Calu3 (cell line): ENCODE results near the gene MICOS13. TPM values are rescaled to one million over a fixed set of nuclear protein-coding genes. Genes with fewer than 3 reads are reported as not detected.

Source experiments
- BruUV-seq: library from RNA; stranded (reverse); fragments of 400-500 nt; replicated peaks from 2 replicates; lab custom pipeline; 2021; lab: Mats Ljungman, UMichigan
- CTCF ChIA-PET: fragments of 300-600 bp; sonication (Branson Sonifier 250); formaldehyde crosslinking; loops from one replicate; lab custom pipeline; 2022; ENCODE audit warnings: antibody characterized with exemption; lab: Charles Lee
- DNase-seq: peaks from one replicate; pipeline ENCODE4 v3.0.0; 2022
- H3K27ac Mint-ChIP-seq: one replicate; pipeline ENCODE4 v1.8.0; 2022; ENCODE audit warnings: mixed read lengths; ENCODE audit not compliant: unreplicated experiment
- H3K27me3 Mint-ChIP-seq: one replicate; pipeline ENCODE4 v1.8.0; 2022; ENCODE audit warnings: mixed read lengths; ENCODE audit not compliant: unreplicated experiment
- H3K36me3 Mint-ChIP-seq: one replicate; pipeline ENCODE4 v1.8.0; 2022; ENCODE audit warnings: mild to moderate bottlenecking, moderate library complexity, mixed read lengths; ENCODE audit not compliant: insufficient read depth, unreplicated experiment
- H3K4me1 Mint-ChIP-seq: one replicate; pipeline ENCODE4 v1.8.0; 2022; ENCODE audit warnings: mild to moderate bottlenecking, low read depth, mixed read lengths; ENCODE audit not compliant: unreplicated experiment
- H3K4me3 Mint-ChIP-seq: one replicate; pipeline ENCODE4 v1.8.0; 2022; ENCODE audit warnings: mild to moderate bottlenecking, low read depth, moderate library complexity, mixed read lengths; ENCODE audit not compliant: unreplicated experiment
- H3K9me3 Mint-ChIP-seq: one replicate; pipeline ENCODE4 v1.8.0; 2022; ENCODE audit warnings: low read depth, mixed read lengths; ENCODE audit not compliant: unreplicated experiment
- intact Hi-C: fragments of 100-400 bp; cut with micrococcal nuclease; formaldehyde crosslinking; loops from one replicate; pipeline ENCODE4 v1.10.0; 2022; ENCODE audit not compliant: unreplicated experiment
- total RNA-seq: library from RNA; stranded (reverse); gene quantifications from 2 replicates; pipeline ENCODE4 v1.2.3, GENCODE V29; 2022
- TF ChIP-seq, protein P1 (sequence below): fragments of 200-600 bp; IDR thresholded peaks from one replicate; pipeline ENCODE4 v1.8.0; 2022; ENCODE audit warnings: antibody characterized with exemption; ENCODE audit not compliant: unreplicated experiment

Gene MICOS13
- total RNA-seq, 1 experiment from 2014 or later, result 37.9 TPM

DNA sequence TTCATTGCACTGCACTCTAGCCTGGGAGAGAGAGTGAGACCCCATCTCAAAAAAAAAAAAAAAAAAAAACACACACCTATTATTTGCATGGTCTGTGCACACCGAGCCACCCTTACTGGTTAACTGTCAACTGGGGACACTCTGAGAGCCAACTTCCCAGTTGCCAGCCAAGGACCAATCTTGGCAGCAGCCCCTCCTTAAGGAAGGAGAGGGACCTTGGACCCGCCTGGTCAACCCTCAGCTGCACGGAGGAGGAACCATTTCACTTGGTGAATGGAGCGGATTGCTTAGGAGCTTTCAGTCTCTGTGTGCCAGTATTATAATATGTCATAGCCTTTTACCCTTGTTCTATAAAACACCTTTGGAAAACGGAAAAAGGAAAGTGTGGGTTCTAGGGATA lies 24.9 kb downstream of the MICOS13 start:
- no peak for DNase-seq
- H3K4me3 Mint-ChIP-seq, result no peak overlapping the region
- CTCF ChIA-PET, result no interaction called here
- intact Hi-C loops, result no loop called here
- H3K9me3 Mint-ChIP-seq, result no peaks in the 10 kb centered on the region
- no TSS peak for BruUV-seq
- TF ChIP-seq, protein P1, sequence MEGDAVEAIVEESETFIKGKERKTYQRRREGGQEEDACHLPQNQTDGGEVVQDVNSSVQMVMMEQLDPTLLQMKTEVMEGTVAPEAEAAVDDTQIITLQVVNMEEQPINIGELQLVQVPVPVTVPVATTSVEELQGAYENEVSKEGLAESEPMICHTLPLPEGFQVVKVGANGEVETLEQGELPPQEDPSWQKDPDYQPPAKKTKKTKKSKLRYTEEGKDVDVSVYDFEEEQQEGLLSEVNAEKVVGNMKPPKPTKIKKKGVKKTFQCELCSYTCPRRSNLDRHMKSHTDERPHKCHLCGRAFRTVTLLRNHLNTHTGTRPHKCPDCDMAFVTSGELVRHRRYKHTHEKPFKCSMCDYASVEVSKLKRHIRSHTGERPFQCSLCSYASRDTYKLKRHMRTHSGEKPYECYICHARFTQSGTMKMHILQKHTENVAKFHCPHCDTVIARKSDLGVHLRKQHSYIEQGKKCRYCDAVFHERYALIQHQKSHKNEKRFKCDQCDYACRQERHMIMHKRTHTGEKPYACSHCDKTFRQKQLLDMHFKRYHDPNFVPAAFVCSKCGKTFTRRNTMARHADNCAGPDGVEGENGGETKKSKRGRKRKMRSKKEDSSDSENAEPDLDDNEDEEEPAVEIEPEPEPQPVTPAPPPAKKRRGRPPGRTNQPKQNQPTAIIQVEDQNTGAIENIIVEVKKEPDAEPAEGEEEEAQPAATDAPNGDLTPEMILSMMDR, result no peak
- H3K36me3 Mint-ChIP-seq, result peaks cover 55% of the 10 kb centered on the region
- no peaks in the 10 kb centered on the region for H3K27me3 Mint-ChIP-seq
- H3K4me1 Mint-ChIP-seq, result no peaks in the 10 kb centered on the region
- no peak overlapping the region for H3K27ac Mint-ChIP-seq

DNA sequence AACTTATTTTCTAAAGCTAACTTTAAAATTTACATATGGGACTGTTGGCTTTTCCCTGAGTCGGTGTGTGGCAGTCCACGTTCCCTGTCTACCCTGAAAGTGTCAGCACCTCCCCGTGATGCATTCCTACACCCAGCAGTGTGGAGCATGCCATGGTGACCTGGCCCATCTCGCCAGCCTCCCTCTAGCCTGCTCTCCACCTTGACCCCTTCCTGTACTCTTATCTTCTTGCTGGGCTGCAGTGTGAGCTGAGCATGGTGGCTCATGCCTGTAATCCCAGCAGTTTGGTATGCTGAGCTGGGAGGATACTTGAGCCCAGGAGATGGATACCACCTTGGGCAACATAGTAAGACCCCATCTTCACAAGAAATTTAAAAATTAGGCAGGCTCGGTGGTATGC lies 25.4 kb downstream of the MICOS13 start:
- Mint-ChIP-seq H3K4me3 (no peak overlapping the region), H3K9me3 (no peaks in the 10 kb centered on the region), H3K36me3 (peaks cover 57% of the 10 kb centered on the region), H3K4me1 (no peaks in the 10 kb centered on the region), H3K27me3 (no peaks in the 10 kb centered on the region), H3K27ac (no peak overlapping the region)
- BruUV-seq, result no TSS peak
- TF ChIP-seq, protein P1, result no peak
- CTCF ChIA-PET, result no interaction called here
- no peak for DNase-seq
- intact Hi-C loops, result no loop called here

DNA sequence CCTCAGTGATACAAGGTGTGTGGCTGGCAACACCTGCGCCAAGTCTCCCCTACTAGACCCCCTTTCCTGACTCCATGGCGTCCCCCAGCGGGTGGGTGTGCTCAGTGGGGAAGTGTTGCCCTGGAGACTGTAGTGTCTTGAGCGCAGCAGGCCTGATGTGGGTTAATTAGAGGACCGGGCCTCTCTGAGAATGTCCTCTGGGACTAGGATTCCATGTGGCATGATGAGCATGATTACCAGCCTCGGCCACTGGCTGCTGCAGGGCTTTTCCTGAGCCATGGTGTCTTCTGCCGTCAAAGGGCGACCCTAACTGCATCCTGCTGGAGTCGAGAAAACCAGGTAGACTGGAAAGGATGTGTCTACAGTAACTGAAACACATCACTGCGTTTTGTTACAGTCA lies 28.1 kb downstream of the MICOS13 start:
- no TSS peak for BruUV-seq

DNA sequence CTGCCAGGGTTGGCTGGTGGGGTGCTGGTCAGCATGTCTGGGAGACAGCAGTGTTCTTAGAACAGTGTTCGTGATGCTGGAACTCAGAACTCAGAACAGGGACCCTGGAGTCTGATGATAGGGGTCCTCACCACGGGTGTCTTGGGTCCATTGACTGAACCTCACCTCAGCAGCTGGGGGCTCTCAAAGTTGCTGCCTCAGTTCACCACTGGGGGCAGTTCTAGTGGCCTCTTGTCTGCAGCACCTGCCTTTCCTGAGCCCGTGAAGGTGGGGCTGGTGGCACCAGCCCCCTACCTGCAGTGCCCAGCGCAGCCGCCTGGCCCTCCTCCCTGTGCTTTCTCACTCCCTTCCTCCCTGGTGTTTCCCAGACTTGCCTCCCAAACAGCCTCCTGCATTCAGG lies 29.0 kb downstream of the MICOS13 start:
- CTCF ChIA-PET, result no interaction called here
- Mint-ChIP-seq H3K4me3 (no peak overlapping the region), H3K4me1 (no peaks in the 10 kb centered on the region), H3K27me3 (no peaks in the 10 kb centered on the region), H3K27ac (no peak overlapping the region), H3K36me3 (peaks cover 47% of the 10 kb centered on the region), H3K9me3 (no peaks in the 10 kb centered on the region)
- intact Hi-C loops, result no loop called here
- DNase-seq, result no peak
- BruUV-seq, result no TSS peak
- TF ChIP-seq, protein P1, result no peak

More for the DNA sequence above, 28.1 kb downstream of the MICOS13 start:
- Mint-ChIP-seq H3K4me3 (no peak overlapping the region), H3K4me1 (no peaks in the 10 kb centered on the region), H3K36me3 (peaks cover 52% of the 10 kb centered on the region), H3K9me3 (no peaks in the 10 kb centered on the region), H3K27me3 (no peaks in the 10 kb centered on the region), H3K27ac (no peak overlapping the region)
- intact Hi-C loops, result no loop called here
- CTCF ChIA-PET, result no interaction called here
- no peak for DNase-seq
- TF ChIP-seq, protein P1, result no peak

DNA sequence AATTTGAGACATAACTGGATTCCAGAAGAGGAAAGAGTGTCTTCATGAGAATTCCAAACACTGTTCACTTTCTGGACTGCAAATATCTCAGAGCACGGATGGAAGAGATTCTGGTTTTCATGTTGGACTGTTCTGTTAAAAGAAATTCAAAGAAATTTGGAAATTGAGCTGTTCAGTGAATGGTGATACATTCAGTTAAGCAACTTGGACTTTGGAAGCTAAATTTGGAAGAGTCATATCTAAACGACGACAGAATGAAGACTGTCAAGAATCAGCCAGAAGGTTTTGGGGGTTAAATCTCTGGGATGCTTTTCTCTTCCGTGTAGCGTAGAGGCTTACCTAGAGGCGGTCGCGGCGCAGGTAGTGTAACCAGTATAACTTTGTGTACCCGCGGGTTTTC lies 31.9 kb downstream of the MICOS13 start:
- H3K27ac Mint-ChIP-seq, result no peak overlapping the region
- H3K4me3 Mint-ChIP-seq, result no peak overlapping the region
- H3K36me3 Mint-ChIP-seq, result peaks cover 39% of the 10 kb centered on the region
- TF ChIP-seq, protein P1, result no peak
- intact Hi-C loops, result no loop called here
- CTCF ChIA-PET, result no interaction called here
- no peaks in the 10 kb centered on the region for H3K27me3 Mint-ChIP-seq
- DNase-seq, result no peak
- no peaks in the 10 kb centered on the region for H3K9me3 Mint-ChIP-seq
- H3K4me1 Mint-ChIP-seq, result no peaks in the 10 kb centered on the region
- BruUV-seq, result no TSS peak
